ENCODE results near the gene SHC3. TPM values are rescaled to one million over a fixed set of nuclear protein-coding genes. Genes with fewer than 3 reads are reported as not detected.

Gene SHC3
- total RNA-seq, 2 donors from 2014 or later = 5.7 to 6.9 TPM

- Histone ChIP-seq H3K4me3 (no peak overlapping the region), H3K4me1 (no peaks in the 10 kb centered on the region), H3K27me3 (no peaks in the 10 kb centered on the region), H3K27ac (no peak overlapping the region), H3K36me3 (replicated peaks in 1 of 2; ENCODE audit: insufficient read depth in 1 of 2, low read depth in 2 of 2) (no peaks in the 10 kb centered on the region), H3K9me3 (no peaks in the 10 kb centered on the region)
- DNase-seq = no peak
- TF ChIP-seq POLR2A (IDR thresholded peaks at IDR 0.05) = no peak
- TF ChIP-seq, protein P1, sequence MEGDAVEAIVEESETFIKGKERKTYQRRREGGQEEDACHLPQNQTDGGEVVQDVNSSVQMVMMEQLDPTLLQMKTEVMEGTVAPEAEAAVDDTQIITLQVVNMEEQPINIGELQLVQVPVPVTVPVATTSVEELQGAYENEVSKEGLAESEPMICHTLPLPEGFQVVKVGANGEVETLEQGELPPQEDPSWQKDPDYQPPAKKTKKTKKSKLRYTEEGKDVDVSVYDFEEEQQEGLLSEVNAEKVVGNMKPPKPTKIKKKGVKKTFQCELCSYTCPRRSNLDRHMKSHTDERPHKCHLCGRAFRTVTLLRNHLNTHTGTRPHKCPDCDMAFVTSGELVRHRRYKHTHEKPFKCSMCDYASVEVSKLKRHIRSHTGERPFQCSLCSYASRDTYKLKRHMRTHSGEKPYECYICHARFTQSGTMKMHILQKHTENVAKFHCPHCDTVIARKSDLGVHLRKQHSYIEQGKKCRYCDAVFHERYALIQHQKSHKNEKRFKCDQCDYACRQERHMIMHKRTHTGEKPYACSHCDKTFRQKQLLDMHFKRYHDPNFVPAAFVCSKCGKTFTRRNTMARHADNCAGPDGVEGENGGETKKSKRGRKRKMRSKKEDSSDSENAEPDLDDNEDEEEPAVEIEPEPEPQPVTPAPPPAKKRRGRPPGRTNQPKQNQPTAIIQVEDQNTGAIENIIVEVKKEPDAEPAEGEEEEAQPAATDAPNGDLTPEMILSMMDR (IDR thresholded peaks at IDR 0.05) = no peak
- intact Hi-C loops (cut with DNase I) = no loop called here
- WGBS, 2 donors = 65 to 78% methylated on average over 11 of the region's 11 CpGs
- ATAC-seq = no peak
Observed at GRCh38 chr9:89095761-89096528, 82.7 kb downstream of the SHC3 start.

GRCh38 chr9:89093201-89093975, 85.2 kb downstream of the SHC3 start:
- Histone ChIP-seq H3K9me3 (no peaks in the 10 kb centered on the region), H3K27me3 (no peaks in the 10 kb centered on the region), H3K4me1 (no peaks in the 10 kb centered on the region), H3K4me3 (no peak overlapping the region), H3K36me3 (replicated peaks in 1 of 2; ENCODE audit: insufficient read depth in 1 of 2, low read depth in 2 of 2) (no peaks in the 10 kb centered on the region), H3K27ac (no peak overlapping the region)
- ATAC-seq = no peak
- intact Hi-C loops (cut with DNase I) = no loop called here
- TF ChIP-seq POLR2A (IDR thresholded peaks at IDR 0.05) = no peak
- TF ChIP-seq, protein P1 (IDR thresholded peaks at IDR 0.05) = no peak
- 97 to 100% methylated on average over 3 of the region's 3 CpGs for WGBS, 2 donors
- DNase-seq = no peak

DNA sequence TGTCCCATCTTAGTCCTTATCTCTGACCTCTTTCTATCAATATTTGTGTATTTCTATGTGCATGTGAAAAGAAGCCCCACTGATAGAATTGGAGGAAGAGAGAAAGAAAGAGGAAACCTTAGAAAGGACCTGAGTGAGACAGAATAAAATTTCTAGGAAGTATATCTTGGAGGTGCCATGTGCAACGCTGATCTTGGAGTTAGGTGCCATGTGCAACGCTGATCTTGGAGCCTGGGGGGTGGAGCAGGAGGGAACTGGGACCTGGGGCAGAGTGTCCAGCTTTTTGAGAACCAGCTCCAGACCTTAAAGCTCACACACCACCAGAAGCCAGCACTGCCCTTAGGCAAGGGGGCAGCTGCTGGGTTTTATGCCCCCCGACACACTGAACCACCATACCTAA, 89.4 kb downstream of the SHC3 start:
- TF ChIP-seq, protein P1 (IDR thresholded peaks at IDR 0.05) = no peak
- no peak for TF ChIP-seq POLR2A (IDR thresholded peaks at IDR 0.05)
- H3K4me1 ChIP-seq = no peaks in the 10 kb centered on the region
- no peak overlapping the region for H3K4me3 ChIP-seq
- H3K36me3 ChIP-seq (replicated peaks in 1 of 2; ENCODE audit: insufficient read depth in 1 of 2, low read depth in 2 of 2) = no peaks in the 10 kb centered on the region
- ATAC-seq = no peak
- WGBS, 2 donors = 83% methylated on average over 3 of the region's 3 CpGs
- no peak for DNase-seq
- H3K27ac ChIP-seq = no peak overlapping the region
- no peaks in the 10 kb centered on the region for H3K9me3 ChIP-seq
- intact Hi-C loops (cut with DNase I) = no loop called here
- no peaks in the 10 kb centered on the region for H3K27me3 ChIP-seq

- no peak for TF ChIP-seq POLR2A (IDR thresholded peaks at IDR 0.05)
- TF ChIP-seq, protein P1 (IDR thresholded peaks at IDR 0.05) = no peak
- DNase-seq (no peak), ATAC-seq (no peak)
- H3K4me3 ChIP-seq = no peak overlapping the region
- no peaks in the 10 kb centered on the region for H3K36me3 ChIP-seq (replicated peaks in 1 of 2; ENCODE audit: insufficient read depth in 1 of 2, low read depth in 2 of 2)
- no peaks in the 10 kb centered on the region for H3K4me1 ChIP-seq
- H3K27ac ChIP-seq = no peak overlapping the region
- H3K27me3 ChIP-seq = no peaks in the 10 kb centered on the region
- 79% methylated on average over 6 of the region's 6 CpGs for WGBS, 2 donors
- intact Hi-C loops (cut with DNase I) = no loop called here
- peaks cover 0 to 5% (median 0%) of the 10 kb centered on the region in 3 donors for H3K9me3 ChIP-seq
Observed at GRCh38 chr9:89083626-89084025, 95.0 kb downstream of the SHC3 start.

Data from body of pancreas (tissue), 4 donors.